COLO668 (cell line): ENCODE measurements around the gene NPDC1.

ENCODE experiments used
- DNase-seq: peaks from one replicate; lab custom pipeline; 2025; ENCODE audit not compliant: unreplicated experiment; lab: John Stamatoyannopoulos, UW

The NPDC1 gene

DNA sequence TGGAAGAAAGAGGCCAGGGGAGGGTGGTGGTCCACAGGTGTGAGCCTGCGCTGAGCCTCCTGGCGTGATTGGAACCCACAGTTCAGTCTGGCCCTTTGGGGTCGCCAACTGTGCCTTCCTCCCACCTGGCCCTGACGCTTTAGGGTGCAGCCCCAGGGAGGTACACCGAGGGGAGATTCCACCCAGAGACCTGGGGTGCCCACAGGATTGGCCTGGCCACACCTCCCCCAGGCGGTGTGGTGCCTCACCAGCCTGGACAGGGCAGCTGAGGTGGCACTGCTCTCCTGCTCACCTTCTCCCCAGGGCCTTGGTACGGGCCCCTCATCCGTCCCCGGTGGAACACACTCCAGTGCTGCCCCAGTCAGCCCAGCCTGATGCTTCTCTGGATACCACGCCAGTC lies 48.6 kb downstream of the NPDC1 start:
- no peak for DNase-seq

DNA sequence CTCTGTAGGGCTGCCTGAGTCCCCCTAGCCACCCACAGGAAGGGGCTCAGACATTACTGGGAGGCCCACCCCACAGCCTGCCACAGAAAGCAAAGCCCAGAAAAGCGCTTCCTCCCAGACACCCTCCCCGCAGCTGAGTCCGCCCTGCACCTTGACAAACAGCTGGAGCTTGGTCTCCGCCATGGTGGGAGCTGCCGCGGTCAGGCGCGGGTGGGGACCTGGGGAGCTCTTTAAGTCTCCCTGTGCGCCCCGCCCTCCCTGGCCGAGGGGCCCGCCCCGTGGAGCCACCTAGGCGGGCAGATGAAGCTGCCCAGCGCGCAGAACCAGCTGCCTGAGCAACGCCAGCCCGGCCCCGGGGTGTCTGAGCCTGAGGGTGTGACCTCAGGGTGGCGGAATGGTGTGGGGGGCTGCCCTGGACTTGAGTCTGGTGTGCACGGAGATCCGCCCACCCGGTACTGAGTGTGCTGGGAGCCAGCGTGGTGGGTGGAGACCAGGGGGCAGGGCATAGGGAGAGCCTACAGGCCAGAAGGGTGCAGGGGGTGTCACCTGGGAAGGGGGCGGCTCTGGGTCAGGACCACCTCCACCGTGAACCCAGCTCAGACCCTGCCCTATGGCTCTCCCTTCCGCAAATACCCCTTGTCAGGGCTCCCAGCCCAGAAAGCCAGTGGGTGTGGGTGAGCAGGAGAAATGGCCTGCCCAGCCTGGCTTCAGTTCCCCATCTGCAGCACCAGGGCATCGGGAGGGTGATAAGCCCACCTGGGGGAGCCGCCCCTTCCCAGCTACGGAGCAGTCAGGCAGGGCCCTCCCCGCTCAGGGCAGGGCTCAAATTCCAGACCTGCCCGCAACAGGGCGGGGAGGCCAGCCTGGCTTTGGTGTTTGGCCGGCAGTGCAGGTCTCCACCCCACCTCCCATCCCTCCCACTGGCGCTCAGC lies 49.4 kb downstream of the NPDC1 start, which contains the start of gene CLIC3:
Gene CLIC3, minus strand, starts transcription at position 208 of the 932 bp plus-strand sequence. Its CDS starts 25 bp downstream, at position 183.
- peak; percentile 60 for DNase-seq

DNA sequence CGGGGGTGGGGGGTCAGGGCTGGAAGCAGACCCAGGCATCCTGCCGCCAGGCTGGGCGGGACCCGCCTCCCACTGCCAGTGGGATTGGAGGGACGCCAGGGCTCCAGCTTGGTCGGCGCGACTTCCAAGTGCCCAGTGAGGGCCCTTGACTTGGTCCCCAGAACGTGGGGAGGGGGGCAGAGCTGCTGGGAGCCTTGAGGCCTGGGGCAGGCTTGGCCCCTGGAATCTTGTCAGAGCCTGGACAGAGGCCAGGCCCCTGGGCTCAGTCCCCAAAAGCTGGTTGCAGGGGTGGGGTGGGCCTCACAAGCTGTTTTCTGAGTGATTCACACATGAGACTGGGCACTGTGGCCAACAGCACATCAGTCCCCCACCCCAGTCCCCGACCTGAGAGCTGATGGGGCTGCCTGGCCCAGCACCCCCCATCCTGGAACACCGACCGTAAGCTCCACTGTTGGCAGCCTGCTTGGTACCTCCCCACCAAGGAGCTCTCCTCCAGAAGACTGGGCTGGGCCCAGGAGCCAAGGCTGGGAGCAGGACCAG lies 50.1 kb downstream of the NPDC1 start:
- no peak for DNase-seq

DNA sequence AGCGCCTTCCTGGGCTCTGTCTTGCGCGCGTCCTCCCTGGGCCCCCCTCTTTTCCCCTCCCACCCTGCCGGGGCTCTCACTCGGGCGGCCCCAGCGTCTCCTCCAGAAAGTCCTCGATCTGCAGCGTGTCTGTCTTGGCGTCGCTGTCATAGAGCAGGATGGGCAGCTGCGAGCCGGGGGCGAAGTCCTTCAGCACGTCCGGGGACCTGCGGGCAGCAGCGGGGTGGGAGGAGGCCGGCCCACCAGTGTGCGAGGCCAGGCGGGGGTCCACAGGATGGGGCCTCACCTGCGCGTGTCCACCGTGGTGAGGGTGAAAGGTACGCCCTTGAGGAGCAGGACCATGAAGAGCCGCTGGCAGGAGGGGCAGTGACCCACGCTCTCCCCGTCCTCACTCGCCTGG lies 50.6 kb downstream of the NPDC1 start:
- DNase-seq = no peak

DNA sequence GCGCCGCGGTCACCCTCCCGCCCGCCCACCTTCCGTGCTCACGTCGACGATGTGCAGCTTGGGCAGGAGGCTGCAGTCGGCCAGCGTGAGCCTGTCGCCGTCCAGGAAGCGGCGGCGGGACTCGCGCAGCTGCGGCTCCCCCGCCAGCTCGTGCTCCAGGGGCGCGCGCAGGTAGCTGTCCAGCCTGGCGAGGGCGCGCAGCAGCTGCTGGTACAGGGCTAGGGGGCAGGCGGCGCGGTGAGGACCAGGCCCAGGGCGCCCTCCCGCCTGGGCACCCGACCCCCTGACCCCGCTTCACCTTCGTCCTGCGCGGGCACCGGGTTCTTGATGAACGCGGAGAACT lies 51.1 kb downstream of the NPDC1 start:
- no peak for DNase-seq

DNA sequence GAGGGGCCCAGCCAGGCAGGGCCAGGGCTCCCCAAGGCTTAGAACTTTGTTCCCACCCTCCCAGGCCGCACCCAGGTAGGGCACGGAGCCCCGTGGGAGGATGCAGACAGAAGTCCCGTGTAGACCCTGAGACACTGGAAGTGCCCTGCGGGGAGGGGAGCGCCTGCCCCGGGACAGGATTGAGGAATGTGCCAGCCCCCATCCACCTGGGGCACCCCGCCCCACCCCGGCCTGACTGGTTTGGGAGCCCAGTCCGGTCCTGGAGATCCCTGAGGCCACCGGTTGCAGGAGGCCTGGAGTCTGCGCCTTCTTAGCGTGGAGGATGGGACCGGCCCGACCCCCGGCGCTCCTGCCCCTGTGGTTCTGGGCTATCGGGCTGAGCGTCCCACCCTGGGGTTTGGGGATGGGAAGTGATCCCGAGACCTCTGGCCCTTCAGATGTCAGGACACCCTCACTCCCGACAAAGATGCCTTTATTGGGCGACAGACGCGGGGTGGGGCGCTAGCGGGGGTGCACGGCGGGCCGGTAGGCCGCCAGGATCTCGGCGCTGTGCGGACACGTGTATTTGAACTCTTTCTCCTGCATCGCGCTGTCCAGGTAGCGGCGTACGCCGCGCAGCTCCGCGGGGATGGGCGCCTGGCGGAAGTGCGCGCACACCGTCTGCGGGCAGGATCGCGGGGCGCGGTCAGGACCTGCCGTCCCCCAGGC lies 51.6 kb downstream of the NPDC1 start:
- DNase-seq = no peak

DNA sequence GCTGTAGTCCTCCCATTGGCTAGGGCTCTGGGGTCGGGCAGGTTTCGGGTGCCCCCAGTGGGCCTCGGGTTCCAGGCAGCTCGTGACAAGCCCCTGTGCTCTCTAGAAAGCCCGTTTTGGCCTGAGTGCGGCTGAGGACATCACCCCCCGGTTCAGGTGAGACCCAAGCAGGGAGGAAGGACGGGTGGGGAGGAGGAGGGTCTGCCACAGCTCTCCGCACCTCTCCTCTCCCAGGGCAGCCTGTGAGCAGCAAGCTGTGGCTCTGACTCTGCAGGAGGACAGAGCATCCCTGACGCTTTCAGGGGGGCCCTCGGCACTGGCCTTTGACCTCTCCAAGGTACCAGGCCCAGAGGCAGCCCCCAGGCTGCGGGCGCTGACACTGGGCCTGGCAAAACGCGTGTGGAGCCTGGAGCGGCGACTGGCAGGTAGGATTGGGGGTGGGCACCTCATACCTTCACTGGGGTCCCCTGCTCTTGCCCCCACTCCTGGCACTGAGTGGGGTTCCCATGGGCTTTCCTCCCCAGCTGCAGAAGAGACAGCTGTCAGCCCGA lies 53.1 kb downstream of the NPDC1 start:
- no peak for DNase-seq

DNA sequence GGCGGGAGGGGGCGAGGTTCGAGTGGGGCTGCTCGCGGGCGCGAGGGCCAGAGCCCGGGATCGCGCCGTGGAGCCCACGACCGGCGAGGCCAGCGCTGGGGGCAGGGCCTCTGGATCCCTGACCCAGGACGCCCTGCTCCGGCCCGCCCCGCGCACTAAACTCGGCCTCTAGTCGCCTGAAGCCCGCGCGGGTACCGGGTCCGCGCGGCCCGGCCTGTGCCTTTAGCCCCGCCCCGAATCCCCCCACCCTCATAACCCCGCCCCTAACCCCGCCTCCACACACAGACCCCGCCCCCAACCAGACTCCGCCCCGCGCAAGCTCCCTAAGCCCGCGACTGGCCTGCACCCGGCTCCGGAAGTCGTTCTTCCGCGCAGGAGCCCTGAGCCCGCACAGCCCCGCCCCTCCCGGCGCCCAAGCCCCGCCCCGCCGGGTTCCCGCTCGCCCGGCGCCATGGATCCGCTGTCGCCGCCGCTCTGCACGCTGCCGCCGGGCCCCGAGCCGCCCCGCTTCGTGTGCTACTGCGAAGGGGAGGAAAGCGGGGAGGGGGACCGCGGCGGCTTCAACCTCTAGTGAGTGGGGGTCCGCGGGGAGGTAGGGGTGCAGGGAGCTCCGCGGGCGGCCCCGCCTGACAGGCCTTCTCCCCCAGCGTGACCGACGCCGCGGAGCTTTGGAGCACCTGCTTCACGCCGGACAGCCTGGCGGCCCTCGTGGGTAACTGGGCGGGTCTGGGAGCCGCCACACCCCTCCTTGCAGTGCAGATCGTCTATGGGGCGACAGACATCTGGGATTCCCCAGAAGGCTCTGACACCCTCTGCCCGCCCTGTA lies 53.8 kb downstream of the NPDC1 start, which contains the start of gene PAXX:
Gene PAXX, plus strand, starts transcription at position 430 of the 826 bp plus-strand sequence. Its CDS starts 22 bp downstream, at position 452.
- peak; percentile 94 for DNase-seq

DNA sequence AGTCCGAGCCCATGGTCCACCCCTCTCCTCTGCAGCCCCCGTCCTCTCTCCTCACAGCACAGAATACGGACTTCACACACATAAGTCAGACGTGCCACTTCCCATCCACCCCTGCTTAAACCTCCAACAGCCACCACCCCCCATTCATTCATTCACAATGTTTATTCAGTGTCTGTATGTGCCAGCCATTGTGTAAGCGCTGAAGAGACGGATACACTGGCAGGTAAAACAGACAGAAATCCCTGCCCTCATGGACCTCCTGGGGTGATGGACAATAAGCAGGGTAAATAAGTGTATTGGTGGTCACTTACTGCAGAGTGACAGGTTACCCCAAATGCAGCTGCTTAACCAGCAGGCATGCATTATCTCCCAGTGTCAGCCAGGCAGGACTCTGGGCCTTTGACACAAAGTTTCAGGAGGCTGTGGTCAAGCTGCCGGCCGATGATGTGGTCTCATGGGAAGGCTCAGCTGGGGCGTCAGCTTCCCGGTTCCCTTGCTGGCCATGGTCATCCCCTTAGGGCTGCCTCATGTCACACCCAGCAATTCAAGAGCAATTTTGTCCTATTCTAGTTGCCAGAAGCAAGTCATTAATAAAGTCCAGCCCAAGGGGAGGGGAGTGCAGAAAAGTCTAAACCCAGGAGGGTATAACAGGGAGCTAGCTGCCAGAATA lies 55.6 kb downstream of the NPDC1 start:
- DNase-seq = peak; percentile 81
